K562 (cell line): ENCODE results near the gene ARHGEF18. TPM values are rescaled to one million over a fixed set of nuclear protein-coding genes. Genes with fewer than 3 reads are reported as not detected.

ENCODE experiments used
- ATAC-seq: fragments of 200-7000 bp; cut with Tn5 transposase; 3 replicates; pipeline ENCODE4 v1.9.1; 2020; ENCODE audit warnings: moderate library complexity
- BruUV-seq: library from RNA; stranded (reverse); fragments of 400-500 nt; replicated peaks from 2 replicates; lab custom pipeline; 2021; lab: Mats Ljungman, UMichigan
- CTCF ChIA-PET: fragments of 300-600 bp; formaldehyde crosslinking; extraction: SDS; loops from one replicate; lab custom pipeline; 2021; ENCODE audit warnings: low intra/inter-chr PET ratio; lab: Yijun Ruan, JAX
- POLR2A ChIA-PET: fragments of 300-600, 350-650 bp; sonication (Branson Sonifier 250); formaldehyde crosslinking; extraction: SDS; loops from one replicate; lab custom pipeline; 2021; ENCODE audit warnings: antibody characterized with exemption, inconsistent platforms; lab: Yijun Ruan, JAX
- DNase-seq, 4 experiments: peaks; one replicate each; pipeline versions ENCODE4 v3.0.0 to v3.0.0-alpha.2; 2011 to 2018; ENCODE audit warnings: low spot score in 3 of 4, mixed read lengths in 3 of 4; ENCODE audit errors: extremely low read depth in 1 of 4
- FAIRE-seq: peaks from 2 replicates; lab custom pipeline; 2011; peaks lifted over from hg19 to GRCh38; lab: Jason Lieb, UNC
- H2AFZ ChIP-seq: 2 replicates; pipeline ENCODE4 v1.6.0; 2011; ENCODE audit warnings: low read depth, low read length, control low read depth, inconsistent platforms
- H3K27ac ChIP-seq: fragments of 200-600 bp; 3 replicates; pipeline ENCODE4 v1.8.0; 2011; ENCODE audit warnings: low read depth, mild to moderate bottlenecking, control low read depth, inconsistent platforms, low read length, moderate library complexity, mixed read lengths; ENCODE audit errors: extremely low read depth
- H3K27me3 ChIP-seq, 2 experiments: fragments of 300-600 bp in 1 of 2; 2 replicates in 1 of 2; 3 replicates in 1 of 2; pipeline versions ENCODE4 v1.6.0 to v1.8.0; 2011; ENCODE audit warnings: inconsistent platforms in 2 of 2, low read length in 2 of 2, mild to moderate bottlenecking in 1 of 2, mixed read lengths in 1 of 2, moderate library complexity in 1 of 2; ENCODE audit not compliant: control insufficient read depth in 2 of 2, insufficient read depth in 2 of 2
- H3K36me3 ChIP-seq: fragments of 300-600 bp; 3 replicates; pipeline ENCODE4 v1.8.0; 2011; ENCODE audit warnings: mild to moderate bottlenecking, low read length, inconsistent platforms; ENCODE audit not compliant: control insufficient read depth, insufficient read depth
- H3K4me1 ChIP-seq, 2 experiments: fragments of 200-600 bp in 1 of 2; replicated peaks in 1 of 2; 2 replicates in 1 of 2; 3 replicates in 1 of 2; pipeline versions ENCODE4 v1.5.1 to v1.8.0; 2011; ENCODE audit warnings: inconsistent platforms in 2 of 2, low read length in 2 of 2, mild to moderate bottlenecking in 1 of 2, mixed read lengths in 1 of 2, moderate library complexity in 1 of 2; ENCODE audit not compliant: control insufficient read depth in 2 of 2, insufficient read depth in 2 of 2
- H3K4me2 ChIP-seq: 2 replicates; pipeline ENCODE4 v1.6.1; 2011; ENCODE audit warnings: low read length, control low read depth, inconsistent platforms, mixed read lengths; ENCODE audit not compliant: insufficient read depth
- H3K4me3 ChIP-seq: fragments of 200-600 bp; sonication (generic), shearing (Covaris generic); 2 replicates; pipeline ENCODE4 v1.5.1; 2016; ENCODE audit warnings: control low read depth, inconsistent platforms
- H3K79me2 ChIP-seq: fragments of 200-600 bp; 3 replicates; pipeline ENCODE4 v1.8.0; 2011; ENCODE audit warnings: low read length, inconsistent platforms; ENCODE audit not compliant: control insufficient read depth, insufficient read depth
- H3K9ac ChIP-seq, 2 experiments: 2 replicates each; pipeline versions ENCODE4 v1.6.0 to v1.6.1; 2011; ENCODE audit warnings: low read depth in 2 of 2, low read length in 2 of 2, control low read depth in 1 of 2, inconsistent platforms in 1 of 2, mild to moderate bottlenecking in 1 of 2, mixed read lengths in 1 of 2; ENCODE audit not compliant: insufficient read depth in 1 of 2
- H3K9me1 ChIP-seq: one replicate; pipeline ENCODE4 v1.6.0; 2011; ENCODE audit warnings: inconsistent platforms, mild to moderate bottlenecking, low read length, moderate library complexity; ENCODE audit not compliant: control insufficient read depth, insufficient read depth
- H3K9me3 ChIP-seq: replicated peaks from 2 replicates; pipeline ENCODE4 v1.5.1; 2011; ENCODE audit warnings: low read depth, low read length, inconsistent platforms; ENCODE audit not compliant: control insufficient read depth, insufficient read depth
- H4K20me1 ChIP-seq: replicated peaks from 2 replicates; pipeline ENCODE4 v1.6.1; 2011; ENCODE audit warnings: low read length, inconsistent platforms, mixed read lengths; ENCODE audit not compliant: control insufficient read depth, insufficient read depth
- ARNT ChIP-seq, 2 experiments: fragments of 450-650 bp; IDR thresholded peaks; 2 replicates each; pipeline ENCODE4 v1.6.1; 2016; ENCODE audit warnings: mild to moderate bottlenecking in 1 of 2
- CTCF ChIP-seq, 3 experiments: IDR thresholded peaks in 2 of 3; conservative IDR thresholded peaks in 1 of 3; 2 replicates each; pipeline ENCODE4 v1.5.1; 2011 to 2012; ENCODE audit warnings: low read length in 3 of 3, mild to moderate bottlenecking in 3 of 3, control low read depth in 2 of 3, improper control_type of control experiment in 1 of 3, inconsistent platforms in 1 of 3, low read depth in 1 of 3, mixed read lengths in 1 of 3, moderate library complexity in 1 of 3; ENCODE audit not compliant: insufficient read depth in 2 of 3
- HNRNPLL ChIP-seq: fragments of 200-400 bp; formaldehyde crosslinking; IDR thresholded peaks from 2 replicates; pipeline ENCODE4 v1.6.1; 2017; ENCODE audit warnings: low read length, low read depth, mild to moderate bottlenecking; ENCODE audit not compliant: poor library complexity, severe bottlenecking
- JUN ChIP-seq, 2 experiments: sonication (generic) in 1 of 2; formaldehyde crosslinking in 1 of 2; IDR thresholded peaks; 2 replicates each; pipeline versions ENCODE4 v1.6.1 to v1.8.0; 2012 to 2022; ENCODE audit warnings: borderline replicate concordance in 2 of 2, mild to moderate bottlenecking in 2 of 2, improper control_type of control experiment in 1 of 2, low read depth in 1 of 2, low read length in 1 of 2, missing genetic modification reagents in 1 of 2
- MNT ChIP-seq, 2 experiments: fragments of 450-650 bp; conservative IDR thresholded peaks; 2 replicates each; pipeline ENCODE4 v1.6.1; 2017; ENCODE audit warnings: mild to moderate bottlenecking in 2 of 2, moderate library complexity in 2 of 2
- RAD21 ChIP-seq, 2 experiments: fragments of 250-450 bp in 1 of 2; fragments of 450-650 bp in 1 of 2; sonication (Bioruptor Pico) in 1 of 2; formaldehyde crosslinking in 1 of 2; IDR thresholded peaks in 1 of 2; conservative IDR thresholded peaks in 1 of 2; 2 replicates each; pipeline versions ENCODE4 v1.4.0 to v1.8.0; 2020 to 2022; ENCODE audit warnings: mild to moderate bottlenecking in 2 of 2, moderate library complexity in 1 of 2
- TAF9B ChIP-seq: fragments of 450-650 bp; IDR thresholded peaks from 2 replicates; pipeline ENCODE4 v1.6.1; 2018; ENCODE audit warnings: mild to moderate bottlenecking; ENCODE audit not compliant: partially characterized antibody
- WGBS: fragments of 100-300 bp; shearing (Covaris generic); methylation state at CpG from one replicate; pipeline ENCODE4 v1.1.6; 2016; ENCODE audit warnings: low coverage, mixed read lengths; ENCODE audit not compliant: insufficient coverage; ENCODE audit errors: missing lambda C conversion rate; 5-methylcytosine and 5-hydroxymethylcytosine counted together
- in situ Hi-C: fragments of 300-500 bp; cut with MboI; formaldehyde crosslinking; loops from 4 replicates; pipeline ENCODE4 v1.15.0; 2018; ENCODE audit warnings: inconsistent platforms, mixed read lengths
- intact Hi-C: fragments of 100-400 bp; cut with micrococcal nuclease; formaldehyde crosslinking; loops from 2 replicates; pipeline ENCODE4 v1.14.2; 2022
- polyA plus RNA-seq, 8 experiments: library from polyadenylated mRNA; depleted of rRNA in 4 of 8; stranded (reverse) in 5 of 8; unstranded in 3 of 8; fragments of >200 nt; fragmentation: Nextera tagmentation in 2 of 8; fragmentation: Illumina TruSeq in 1 of 8; extraction: Ambion mirVana in 2 of 8; extraction: Trizol in 1 of 8; gene quantifications; 2 replicates each; pipeline versions ENCODE4 v1.2.1 to v1.2.3, GENCODE V29; 2011 to 2014; ENCODE audit warnings: inconsistent platforms in 1 of 8, missing spikeins in 1 of 8
- total RNA-seq, 7 experiments: library from RNA; depleted of rRNA in 6 of 7; stranded (reverse); fragments of >200 nt in 6 of 7; fragmentation: Illumina TruSeq in 2 of 7; extraction: Trizol in 2 of 7; gene quantifications; 2 replicates each; pipeline versions ENCODE4 v1.2.1 to v1.2.3, GENCODE V29; 2011 to 2021; ENCODE audit warnings: low replicate concordance in 1 of 7

Gene ARHGEF18
- total and polyA plus RNA-seq, 9 of the 15 experiments (the other 6 are each of a cell fraction or from before 2014, with no cell fraction given), result 0.04 to 16.5 (median 4.5) TPM

- POLR2A ChIA-PET, result interaction anchor here (1.1 kb wide), 1 partner anchor 10 kb away, joined by 5 read pairs; no protein-coding TSS in a partner anchor
- peak; percentile 67 for ATAC-seq
- 5% methylated on average over 9 of the region's 9 CpGs for WGBS
- H3K9me1 ChIP-seq, result no peaks in the 10 kb centered on the region
- FAIRE-seq, result no peak
- in situ Hi-C loops (no loop called here), intact Hi-C loops (no loop called here)
- H3K4me2 ChIP-seq, result no peak overlapping the region
- H3K27ac ChIP-seq, result no peak overlapping the region
- peaks cover 22 to 54% of the 10 kb centered on the region in 2 experiments; a peak in 4 of 5 replicates for H3K27me3 ChIP-seq
- H3K79me2 ChIP-seq, result no peaks in the 10 kb centered on the region
- 0 out of 2 replicates have a peak, but pooled peaks cover 3% of the 10 kb centered on the region for H4K20me1 ChIP-seq
- BruUV-seq, result no TSS peak
- H3K9me3 ChIP-seq, result no peaks in the 10 kb centered on the region; the same call in 1 of the 2 replicates
- CTCF ChIA-PET, result interaction anchor here (0.6 kb wide), 1 partner anchor 26 kb away, joined by 4 read pairs; no protein-coding TSS in a partner anchor
- peak in 2 of 4 experiments; percentile 29 to 37 for DNase-seq
- H3K4me3 ChIP-seq, result no peak overlapping the region
- H3K36me3 ChIP-seq, result no peaks in the 10 kb centered on the region
- no peak overlapping the region for H2AFZ ChIP-seq
- no peak overlapping the region for H3K9ac ChIP-seq
- peaks cover 2 to 6% of the 10 kb centered on the region in 2 experiments; a peak in 2 of 5 replicates for H3K4me1 ChIP-seq
- TF ChIP-seq MNT (conservative IDR thresholded peaks at IDR 0.05), result 0 out of 4 replicates have a peak, but pooled peaks of 1 of the 2 experiments have one; percentile 48
- TF ChIP-seq ARNT (IDR thresholded peaks at IDR 0.05), result no peak
- TF ChIP-seq TAF9B, result no peak
- TF ChIP-seq RAD21 (CRISPR knock-in tag; conservative IDR thresholded peaks at IDR 0.05 in 1 of 2, IDR thresholded peaks at IDR 0.05 in 1 of 2), result peak in 1 of 2 experiments; percentile 40; a peak in 2 of 4 replicates
- TF ChIP-seq CTCF (IDR thresholded peaks at IDR 0.05 in 2 of 3, conservative IDR thresholded peaks at IDR 0.05 in 1 of 3; ENCODE audit: insufficient read depth in 2 of 3, low read depth in 1 of 3, low read length in 3 of 3), result peak; percentile 19 to 62 (median 47); a peak in 4 of 6 replicates
- TF ChIP-seq HNRNPLL, result no peak
- TF ChIP-seq JUN (IDR thresholded peaks at IDR 0.05; ENCODE audit: borderline replicate concordance, low read depth, low read length), result no peak
- TF ChIP-seq JUN (CRISPR knock-in tag; IDR thresholded peaks at IDR 0.05; ENCODE audit: borderline replicate concordance), result no peak
Measured at GRCh38 chr19:7386308-7386707, 37.6 kb downstream of the ARHGEF18 start.
